ENCODE measurements around the gene SBNO1. TPM values are rescaled to one million over a fixed set of nuclear protein-coding genes. Genes with fewer than 3 reads are reported as not detected.
"Not testable (repeated sequence)": the region's sequence is repeated elsewhere in the genome, so short reads cannot be mapped to it uniquely, and the experiment has no call there.

SBNO1 gene
- total RNA-seq, 2 donors from 2014 or later, result 58.4 to 88.6 TPM

- ATAC-seq (no peak), DNase-seq (ENCODE audit: low spot score in 2 of 2) (no peak)
- Mint-ChIP-seq H3K36me3 (peaks cover 24% of the 10 kb centered on the region in 2 donors), H3K9me3 (no peaks in the 10 kb centered on the region), H3K27ac (peak overlapping the region in 1 of 2 donors; percentile 9)
Observed at GRCh38 chr12:123391546-123392343, 27.1 kb upstream of the SBNO1 start.

GRCh38 chr12:123390498-123391426, 26.1 kb upstream of the SBNO1 start:
- H3K36me3 Mint-ChIP-seq, result peaks cover 24% of the 10 kb centered on the region in 2 donors
- ATAC-seq (no peak), DNase-seq (ENCODE audit: low spot score in 2 of 2) (no peak)

GRCh38 chr12:123389560-123390351, 25.1 kb upstream of the SBNO1 start:
- Mint-ChIP-seq H3K27ac (peak overlapping the region; percentile 65 to 72), H3K9me3 (no peaks in the 10 kb centered on the region), H3K36me3 (peaks cover 16 to 19% of the 10 kb centered on the region in 2 donors)
- DNase-seq (ENCODE audit: low spot score in 2 of 2), result peak; percentile 26 to 60
- peak; percentile 2 to 27 for ATAC-seq

More at GRCh38 chr12:123390498-123391426, 26.1 kb upstream of the SBNO1 start:
- peak overlapping the region; percentile 33 to 72 for H3K27ac Mint-ChIP-seq
- no peaks in the 10 kb centered on the region for H3K9me3 Mint-ChIP-seq

GRCh38 chr12:123388951-123389559, 24.4 kb upstream of the SBNO1 start:
- ATAC-seq (peak in 1 of 2 donors; percentile 2), DNase-seq (ENCODE audit: low spot score in 2 of 2) (no peak)
- H3K27ac Mint-ChIP-seq, result no peak overlapping the region
- H3K36me3 Mint-ChIP-seq, result peaks cover 15 to 17% of the 10 kb centered on the region in 2 donors
- no peaks in the 10 kb centered on the region for H3K9me3 Mint-ChIP-seq

- ATAC-seq (peak; percentile 68 to 69), DNase-seq (ENCODE audit: low spot score in 2 of 2) (peak; percentile 75 to 92)
- H3K36me3 Mint-ChIP-seq, result peaks cover 15 to 17% of the 10 kb centered on the region in 2 donors
- H3K9me3 Mint-ChIP-seq, result no peaks in the 10 kb centered on the region
- H3K27ac Mint-ChIP-seq, result peak overlapping the region; percentile 50 to 74
Observed at GRCh38 chr12:123388177-123388950, 23.7 kb upstream of the SBNO1 start.

- ATAC-seq (no peak), DNase-seq (ENCODE audit: low spot score in 2 of 2) (no peak)
Observed at GRCh38 chr12:123387508-123388176, 23.0 kb upstream of the SBNO1 start.

GRCh38 chr12:123385536-123385935, 20.9 kb upstream of the SBNO1 start:
- not testable (repeated sequence) for ATAC-seq; DNase-seq (ENCODE audit: low spot score in 2 of 2); H3K9me3 Mint-ChIP-seq; H3K36me3 Mint-ChIP-seq; H3K27ac Mint-ChIP-seq

More at GRCh38 chr12:123387508-123388176, 23.0 kb upstream of the SBNO1 start:
- Mint-ChIP-seq H3K9me3 (no peaks in the 10 kb centered on the region), H3K36me3 (peaks cover 12 to 17% of the 10 kb centered on the region in 2 donors), H3K27ac (peak overlapping the region; percentile 53 to 74)

GRCh38 chr12:123384994-123385376, 20.3 kb upstream of the SBNO1 start:
- DNase-seq (ENCODE audit: low spot score in 2 of 2) (no peak), ATAC-seq (no peak)
- H3K27ac Mint-ChIP-seq, result peak overlapping the region in 1 of 2 donors; percentile 22
- H3K36me3 Mint-ChIP-seq, result peaks cover 2% of the 10 kb centered on the region in 2 donors
- H3K9me3 Mint-ChIP-seq, result no peaks in the 10 kb centered on the region

GRCh38 chr12:123384318-123384993, 19.8 kb upstream of the SBNO1 start:
- DNase-seq (ENCODE audit: low spot score in 2 of 2) (peak; percentile 29 to 63), ATAC-seq (no peak)
- Mint-ChIP-seq H3K27ac (peak overlapping the region; percentile 36 to 84), H3K36me3 (no peaks in the 10 kb centered on the region), H3K9me3 (no peaks in the 10 kb centered on the region)

GRCh38 chr12:123382684-123383083, 18.0 kb upstream of the SBNO1 start:
- peak overlapping the region in 1 of 2 donors; percentile 46 for H3K27ac Mint-ChIP-seq
- no peaks in the 10 kb centered on the region for H3K36me3 Mint-ChIP-seq
- ATAC-seq (no peak), DNase-seq (ENCODE audit: low spot score in 2 of 2) (no peak)
- no peaks in the 10 kb centered on the region for H3K9me3 Mint-ChIP-seq

GRCh38 chr12:123379391-123379790, 14.7 kb upstream of the SBNO1 start:
- H3K27ac Mint-ChIP-seq, result no peak overlapping the region
- ATAC-seq (no peak), DNase-seq (ENCODE audit: low spot score in 2 of 2) (no peak)
- H3K9me3 Mint-ChIP-seq, result no peaks in the 10 kb centered on the region
- no peaks in the 10 kb centered on the region for H3K36me3 Mint-ChIP-seq

- H3K9me3 Mint-ChIP-seq; H3K36me3 Mint-ChIP-seq; ATAC-seq; DNase-seq (ENCODE audit: low spot score in 2 of 2); H3K27ac Mint-ChIP-seq: not testable (repeated sequence)
Observed at GRCh38 chr12:123372415-123372814, 7.8 kb upstream of the SBNO1 start.

GRCh38 chr12:123371667-123372368, 7.2 kb upstream of the SBNO1 start:
- DNase-seq (ENCODE audit: low spot score in 2 of 2); H3K36me3 Mint-ChIP-seq; H3K27ac Mint-ChIP-seq; ATAC-seq; H3K9me3 Mint-ChIP-seq: not testable (repeated sequence)

GRCh38 chr12:123369229-123369628, 4.6 kb upstream of the SBNO1 start:
- Mint-ChIP-seq H3K27ac (no peak overlapping the region), H3K36me3 (no peaks in the 10 kb centered on the region), H3K9me3 (no peaks in the 10 kb centered on the region)
- ATAC-seq (no peak), DNase-seq (ENCODE audit: low spot score in 2 of 2) (no peak)
